RWPE2 (cell line): Measurements from ENCODE around the gene KEL.

ENCODE experiments used
- ATAC-seq: fragments of 200-7000 bp; cut with Tn5 transposase; 3 replicates; pipeline ENCODE4 v1.9.1; 2021; ENCODE audit warnings: low read depth
- DNase-seq: peaks from one replicate; pipeline ENCODE4 v3.0.0-alpha.2; 2020; ENCODE audit warnings: low spot score
- H3K27ac ChIP-seq: fragments of 450-650 bp; 2 replicates; pipeline ENCODE4 v1.5.1; 2017; ENCODE audit warnings: mild to moderate bottlenecking; ENCODE audit not compliant: poor library complexity, severe bottlenecking
- H3K27me3 ChIP-seq: fragments of 250-450 bp; sonication (Bioruptor Pico); 2 replicates; pipeline ENCODE4 v1.5.1; 2021; ENCODE audit warnings: mild to moderate bottlenecking, moderate library complexity; ENCODE audit not compliant: insufficient read depth, poor library complexity, severe bottlenecking
- H3K36me3 ChIP-seq: fragments of 250-450 bp; sonication (Bioruptor Pico); 2 replicates; pipeline ENCODE4 v1.5.1; 2020; ENCODE audit warnings: low read depth, mild to moderate bottlenecking, moderate library complexity
- H3K4me1 ChIP-seq: fragments of 250-450 bp; sonication (Bioruptor Pico); 2 replicates; pipeline ENCODE4 v1.5.1; 2021; ENCODE audit warnings: mild to moderate bottlenecking, moderate library complexity; ENCODE audit not compliant: insufficient read depth, poor library complexity, severe bottlenecking
- H3K4me3 ChIP-seq: fragments of 250-450 bp; sonication (Bioruptor Pico); 2 replicates; pipeline ENCODE4 v1.5.1; 2021; ENCODE audit warnings: mild to moderate bottlenecking, moderate library complexity; ENCODE audit not compliant: severe bottlenecking
- H3K9me3 ChIP-seq: fragments of 250-450 bp; sonication (Bioruptor Pico); 2 replicates; pipeline ENCODE4 v1.5.1; 2021; ENCODE audit warnings: mild to moderate bottlenecking, moderate library complexity; ENCODE audit not compliant: severe bottlenecking
- CTCF ChIP-seq: fragments of 450-650 bp; IDR thresholded peaks from one replicate; pipeline ENCODE4 v1.5.1; 2017; ENCODE audit warnings: mild to moderate bottlenecking, moderate library complexity; ENCODE audit not compliant: poor library complexity, severe bottlenecking

Gene KEL

GRCh38 chr7:142898377-142899170 lies 63.6 kb downstream of the KEL start:
- no peak overlapping the region for H3K4me3 ChIP-seq
- ATAC-seq (peak; percentile 22; the same call in 1 of the 3 replicates), DNase-seq (no peak)
- no peaks in the 10 kb centered on the region for H3K27me3 ChIP-seq
- TF ChIP-seq CTCF = no peak
- no peak overlapping the region for H3K27ac ChIP-seq
- no peaks in the 10 kb centered on the region for H3K36me3 ChIP-seq
- H3K9me3 ChIP-seq = no peaks in the 10 kb centered on the region
- H3K4me1 ChIP-seq = no peaks in the 10 kb centered on the region

GRCh38 chr7:142897691-142898090 lies 64.5 kb downstream of the KEL start:
- no peaks in the 10 kb centered on the region for H3K27me3 ChIP-seq
- no peaks in the 10 kb centered on the region for H3K4me1 ChIP-seq
- no peak overlapping the region for H3K27ac ChIP-seq
- no peak overlapping the region for H3K4me3 ChIP-seq
- no peaks in the 10 kb centered on the region for H3K36me3 ChIP-seq
- H3K9me3 ChIP-seq = no peaks in the 10 kb centered on the region
- ATAC-seq (no peak), DNase-seq (no peak)
- no peak for TF ChIP-seq CTCF

GRCh38 chr7:142896741-142897379 lies 65.3 kb downstream of the KEL start:
- Histone ChIP-seq H3K4me1 (no peaks in the 10 kb centered on the region), H3K36me3 (no peaks in the 10 kb centered on the region), H3K27ac (no peak overlapping the region), H3K4me3 (no peak overlapping the region), H3K27me3 (no peaks in the 10 kb centered on the region), H3K9me3 (no peaks in the 10 kb centered on the region)
- ATAC-seq = no peak
- no peak for DNase-seq
- no peak for TF ChIP-seq CTCF

DNA sequence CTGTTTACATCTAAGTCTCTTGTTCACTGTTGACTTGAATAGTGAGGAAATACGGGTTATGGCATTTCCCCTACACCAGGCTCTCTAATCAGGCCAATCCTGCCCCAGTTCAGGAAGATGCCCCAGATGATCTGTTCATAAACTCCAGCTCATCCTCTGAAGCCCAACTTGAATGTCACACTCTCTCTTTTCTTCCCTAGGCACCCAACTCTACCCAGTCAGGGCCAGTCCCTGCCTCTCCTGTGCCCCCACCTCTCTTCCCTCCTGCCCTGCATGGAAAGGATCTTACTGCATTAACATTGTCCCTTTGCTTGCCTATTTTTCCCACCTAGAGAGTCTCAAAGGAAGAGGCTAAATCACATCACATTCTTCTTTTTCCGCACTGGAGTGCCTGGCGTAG lies 66.0 kb downstream of the KEL start:
- TF ChIP-seq CTCF = no peak
- Histone ChIP-seq H3K4me1 (no peaks in the 10 kb centered on the region), H3K4me3 (no peak overlapping the region), H3K27ac (no peak overlapping the region), H3K27me3 (no peaks in the 10 kb centered on the region), H3K9me3 (no peaks in the 10 kb centered on the region), H3K36me3 (no peaks in the 10 kb centered on the region)
- DNase-seq (no peak), ATAC-seq (no peak)
